Left renal cortex interstitium (tissue), 4 donors: ENCODE measurements around the gene SMIM32. TPM values are rescaled to one million over a fixed set of nuclear protein-coding genes. Genes with fewer than 3 reads are reported as not detected.

Experiments used
- DNase-seq, 4 donors: peaks; one replicate each; pipeline ENCODE4 v3.0.0-alpha.2; 2013; ENCODE audit warnings: low read depth in 4 of 4, low spot score in 2 of 4, missing footprints in 1 of 4
- polyA plus RNA-seq, 4 donors: library from polyadenylated mRNA; unstranded; fragments of 120-200 nt; gene quantifications; one replicate each; pipeline ENCODE4 v1.2.1, GENCODE V29; 2013; ENCODE audit not compliant: insufficient read length in 4 of 4

SMIM32 gene
- polyA plus RNA-seq, 4 donors = 10.4 to 20.4 (median 17.7) TPM

DNA sequence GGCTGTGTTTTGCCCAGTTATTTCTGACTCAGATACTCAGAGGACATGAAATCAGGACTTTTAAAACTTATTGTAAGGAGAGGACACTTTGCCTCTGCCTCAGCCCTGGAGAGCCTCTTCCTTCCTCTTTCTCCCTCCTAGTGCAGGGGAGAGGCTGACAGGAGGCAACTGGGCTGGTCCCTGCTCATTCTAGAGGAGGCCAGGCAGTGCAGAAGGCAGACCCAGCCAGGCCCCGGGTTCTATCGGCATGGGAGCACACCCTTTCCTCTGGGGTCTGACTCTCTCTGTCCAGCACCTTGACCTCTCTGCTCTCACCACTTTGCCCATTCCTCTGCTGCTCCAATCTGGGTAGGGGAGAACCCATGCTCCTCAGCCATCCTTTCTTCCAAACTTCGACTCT lies 16.0 kb upstream of the SMIM32 start:
- no peak for DNase-seq

- DNase-seq = no peak
Observed at GRCh38 chr5:136207631-136208030, 14.7 kb upstream of the SMIM32 start.

DNA sequence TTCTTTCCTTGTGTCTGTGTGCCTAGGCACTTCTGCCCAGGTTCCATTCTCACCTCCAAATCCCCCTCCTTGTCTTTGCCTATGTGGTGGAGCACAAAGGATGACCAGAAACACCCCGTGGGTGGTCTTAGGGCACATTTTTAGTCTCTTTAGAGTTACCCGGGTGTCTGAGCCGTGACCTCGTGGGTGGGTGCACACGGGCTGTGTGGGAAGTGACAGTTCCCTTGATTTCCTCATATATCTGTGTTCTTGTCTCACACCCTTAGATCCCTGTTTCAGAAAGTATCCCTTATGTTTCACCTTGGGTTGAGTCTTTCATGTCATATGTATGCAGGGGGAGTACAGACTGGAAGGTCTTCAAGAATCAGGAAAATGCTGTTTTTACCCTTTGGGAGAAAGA lies 13.4 kb upstream of the SMIM32 start:
- no peak for DNase-seq

- no peak for DNase-seq
Observed at GRCh38 chr5:136205941-136206340, 13.0 kb upstream of the SMIM32 start.

- no peak for DNase-seq
Observed at GRCh38 chr5:136205061-136205702, 12.2 kb upstream of the SMIM32 start.

DNA sequence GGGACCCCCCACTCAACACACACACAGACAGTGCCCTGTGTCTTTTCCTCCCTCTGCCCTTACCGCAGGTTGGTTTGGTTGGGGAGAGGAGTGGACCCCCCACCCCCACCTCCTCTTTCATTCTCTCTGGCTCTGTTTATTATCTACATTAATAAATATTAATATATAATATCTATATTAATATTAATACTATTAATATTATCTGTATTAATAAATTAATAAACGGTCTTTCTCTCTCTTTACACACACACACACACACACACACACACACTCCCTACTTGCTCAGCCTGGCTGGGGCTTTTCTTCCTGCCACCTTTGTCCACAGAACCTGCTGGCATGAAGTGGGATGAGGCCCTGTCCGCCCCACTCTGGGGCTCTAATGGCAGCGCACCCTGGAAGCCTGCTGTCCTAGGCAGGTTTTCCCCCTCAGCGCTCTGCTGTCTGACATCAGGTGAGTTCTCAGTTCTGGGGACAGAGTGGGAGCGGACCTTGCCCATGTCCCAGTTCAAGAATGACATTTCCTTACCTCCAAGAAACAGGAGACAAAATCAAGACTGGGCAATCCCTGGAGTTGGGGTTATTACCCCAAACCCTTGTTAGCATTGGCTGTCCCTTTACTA lies 10.5 kb upstream of the SMIM32 start:
- DNase-seq = no peak

GRCh38 chr5:136202469-136203205 lies 9.7 kb upstream of the SMIM32 start:
- DNase-seq = no peak

GRCh38 chr5:136201870-136202269 lies 8.9 kb upstream of the SMIM32 start:
- DNase-seq = no peak

GRCh38 chr5:136200761-136201160 lies 7.8 kb upstream of the SMIM32 start:
- no peak for DNase-seq

DNA sequence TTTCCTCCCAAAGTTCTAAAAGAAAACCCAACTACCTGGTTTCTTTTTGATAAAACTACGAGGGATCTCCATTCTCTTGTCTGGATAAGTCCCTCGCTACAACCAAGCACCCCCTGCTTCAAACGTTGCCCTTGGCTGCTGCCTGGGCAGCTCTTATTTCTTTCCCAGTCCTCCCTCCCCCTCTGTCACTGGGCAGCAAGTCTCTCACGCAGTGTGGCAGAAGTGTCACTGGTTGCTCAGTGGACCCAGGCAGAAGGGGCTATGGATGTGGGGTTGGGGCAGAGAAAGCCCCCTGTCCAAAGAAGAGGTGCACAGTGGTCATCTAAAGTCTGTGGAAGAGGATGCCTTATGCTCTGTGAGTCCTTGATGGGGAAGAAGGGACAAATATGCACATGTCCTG lies 7.2 kb upstream of the SMIM32 start:
- DNase-seq = no peak

DNA sequence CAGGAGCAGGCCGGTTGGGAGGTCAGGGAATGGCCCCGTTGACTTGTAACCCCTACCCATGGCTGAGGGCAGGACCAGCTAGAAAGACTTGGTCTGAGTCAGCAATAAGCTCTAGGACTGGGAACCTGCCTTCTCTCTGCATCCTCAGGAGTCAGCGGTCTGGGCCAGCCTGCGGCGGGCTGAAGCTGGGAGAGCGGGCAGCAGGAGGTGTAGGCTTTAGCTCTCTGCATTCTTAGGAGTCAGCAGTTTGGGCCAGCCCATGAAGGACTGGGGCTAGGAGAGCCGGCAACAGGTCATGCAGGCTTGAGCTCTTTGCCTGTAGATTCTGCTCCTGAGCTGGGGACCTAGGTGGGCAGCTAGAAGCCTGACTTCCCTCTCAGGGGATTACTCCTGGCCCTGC lies 6.4 kb upstream of the SMIM32 start:
- DNase-seq = no peak

DNA sequence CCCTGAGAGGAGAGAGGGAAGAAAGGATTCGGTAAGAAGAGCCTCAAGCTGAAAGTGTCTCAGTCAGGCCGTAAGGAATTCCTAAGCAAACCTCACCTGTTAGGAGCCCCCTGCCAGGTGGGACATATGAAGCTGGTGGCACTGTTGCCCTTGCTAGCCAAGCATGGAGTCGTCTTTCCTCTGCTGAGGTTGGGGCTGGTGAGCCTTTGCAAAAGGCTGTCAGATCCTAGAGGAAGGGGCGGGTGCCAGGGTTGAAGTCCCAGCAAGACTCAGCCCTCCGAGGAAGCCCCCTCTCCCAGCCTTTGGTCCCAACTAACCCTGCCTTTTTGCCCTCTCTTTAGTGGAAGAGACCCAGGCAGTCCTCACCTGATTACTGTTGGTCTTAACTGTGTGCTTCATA lies 5.5 kb upstream of the SMIM32 start:
- no peak for DNase-seq

GRCh38 chr5:136197462-136198142 lies 4.6 kb upstream of the SMIM32 start:
- DNase-seq = no peak

DNA sequence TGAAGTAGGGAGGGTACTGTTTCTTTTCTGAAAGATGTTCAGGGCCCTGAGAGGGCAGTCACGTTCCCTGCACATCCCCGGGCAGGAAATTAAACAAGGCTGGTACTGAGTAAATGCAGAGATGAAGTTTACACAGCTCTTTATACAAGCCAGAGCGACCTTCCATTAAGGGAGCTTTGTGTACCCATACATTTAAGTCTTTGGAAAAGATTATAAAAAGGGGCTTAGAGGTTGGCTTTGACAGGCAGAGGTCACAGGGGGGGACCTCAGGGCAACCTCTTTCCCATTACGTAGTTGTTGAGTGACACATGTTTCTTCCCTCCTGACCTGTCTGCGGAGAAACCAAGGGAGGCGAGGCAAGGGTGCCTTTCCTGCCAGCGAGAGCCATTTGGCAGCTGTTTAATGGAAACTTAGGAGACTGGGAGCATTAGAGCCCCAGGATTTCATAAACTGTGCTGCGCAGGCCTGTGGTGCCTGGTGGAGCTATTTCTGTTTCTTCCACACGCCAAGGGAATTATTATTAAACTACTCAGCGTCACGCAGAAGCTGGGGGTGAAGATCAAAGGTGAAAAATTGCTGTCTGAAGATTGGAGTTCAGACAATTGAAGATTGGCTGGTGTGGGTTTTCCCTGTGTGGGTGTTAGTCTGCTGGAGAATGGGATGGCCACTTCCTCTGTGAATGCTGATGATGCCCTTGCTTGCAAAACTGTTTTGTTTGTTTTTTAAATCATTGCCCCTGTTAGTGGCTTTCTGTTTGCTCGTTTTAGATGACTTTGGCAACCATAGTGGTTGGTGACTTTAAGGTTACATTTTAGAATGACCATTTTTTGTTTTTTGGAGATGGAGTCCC lies 3.2 kb upstream of the SMIM32 start:
- DNase-seq = no peak

GRCh38 chr5:136194576-136194975 lies 1.6 kb upstream of the SMIM32 start:
- DNase-seq = no peak

GRCh38 chr5:136193322-136193935 lies 467 bp upstream of the SMIM32 start:
- no peak for DNase-seq

- DNase-seq = no peak
Observed at GRCh38 chr5:136192015-136192525, 892 bp downstream of the SMIM32 start.

GRCh38 chr5:136191304-136192014 lies 1.5 kb downstream of the SMIM32 start:
- DNase-seq = no peak

DNA sequence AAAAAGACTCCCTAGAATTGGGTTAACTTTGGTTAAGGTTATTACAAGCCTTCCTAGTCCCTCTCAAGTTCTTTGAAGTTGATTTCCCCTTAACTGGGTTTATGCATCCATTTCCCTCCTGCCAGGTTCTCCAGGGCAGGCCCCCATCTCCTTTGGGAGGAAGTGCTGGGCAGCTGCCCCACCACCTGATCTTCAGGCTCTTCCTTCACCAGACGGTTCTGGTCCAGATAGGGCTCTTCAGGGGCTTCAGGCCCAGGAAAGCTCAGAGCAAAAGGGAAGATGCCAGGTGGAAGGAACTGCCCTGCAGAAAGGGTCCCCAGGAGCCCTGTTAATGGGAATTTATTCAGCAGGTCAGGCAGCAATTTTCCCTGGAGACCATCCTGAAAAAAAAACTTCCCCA lies 2.1 kb downstream of the SMIM32 start:
- no peak for DNase-seq
